Neural cell (in vitro differentiated cells): ENCODE measurements around the gene CACNB2. TPM values are rescaled to one million over a fixed set of nuclear protein-coding genes. Genes with fewer than 3 reads are reported as not detected.

Experiments used
- H2AFZ ChIP-seq: fragments of 200-600, 300-800 bp; sonication (generic), shearing (Covaris generic); 2 replicates; pipeline ENCODE4 v1.6.0; 2014; ENCODE audit warnings: low read depth, mild to moderate bottlenecking, antibody characterized with exemption, low read length, moderate library complexity
- H3F3A ChIP-seq: fragments of 200-600 bp; shearing (Covaris generic); 2 replicates; pipeline ENCODE4 v1.6.1; 2016; ENCODE audit warnings: mild to moderate bottlenecking, moderate library complexity, mixed read lengths, antibody characterized with exemption, low read length; ENCODE audit not compliant: insufficient read depth, poor library complexity, severe bottlenecking
- H3K27ac ChIP-seq: fragments of 200-600, 300-800 bp; sonication (generic), shearing (Covaris generic); 2 replicates; pipeline ENCODE4 v1.5.1; 2014; ENCODE audit warnings: mild to moderate bottlenecking, low read length, moderate library complexity
- H3K27me3 ChIP-seq: fragments of 300-800, 200-600 bp; sonication (generic), shearing (Covaris generic); 2 replicates; pipeline ENCODE4 v1.6.0; 2014; ENCODE audit warnings: mild to moderate bottlenecking, low read depth, low read length, moderate library complexity; ENCODE audit not compliant: insufficient read depth
- H3K36me3 ChIP-seq: fragments of 300-800, 200-600 bp; sonication (generic), shearing (Covaris generic); 2 replicates; pipeline ENCODE4 v1.5.1; 2014; ENCODE audit warnings: mild to moderate bottlenecking, antibody characterized with exemption, low read length, moderate library complexity; ENCODE audit not compliant: insufficient read depth
- H3K4me2 ChIP-seq: fragments of 300-800, 200-600 bp; sonication (generic), shearing (Covaris generic); 2 replicates; pipeline ENCODE4 v1.6.0; 2014; ENCODE audit warnings: mild to moderate bottlenecking, low read length
- H3K4me3 ChIP-seq: fragments of 300-800, 200-600 bp; sonication (generic), shearing (Covaris generic); 2 replicates; pipeline ENCODE4 v1.5.1; 2014; ENCODE audit warnings: mild to moderate bottlenecking, low read length, moderate library complexity
- H3K79me2 ChIP-seq: fragments of 200-600 bp; shearing (Covaris generic); replicated peaks from 2 replicates; pipeline ENCODE4 v1.6.0; 2014; ENCODE audit warnings: mild to moderate bottlenecking, low read length, moderate library complexity; ENCODE audit not compliant: insufficient read depth
- H3K9ac ChIP-seq: fragments of 300-800, 200-600 bp; sonication (generic), shearing (Covaris generic); 2 replicates; pipeline ENCODE4 v1.6.1; 2016; ENCODE audit warnings: mild to moderate bottlenecking, low read length, mixed read lengths
- H3K9me2 ChIP-seq: fragments of 200-600 bp; shearing (Covaris generic); 2 replicates; pipeline ENCODE4 v1.6.1; 2016; ENCODE audit warnings: mild to moderate bottlenecking, low read length, mixed read lengths; ENCODE audit not compliant: insufficient read depth
- H3K9me3 ChIP-seq: fragments of 200-600, 300-800 bp; sonication (generic), shearing (Covaris generic); 2 replicates; pipeline ENCODE4 v1.6.1; 2016; ENCODE audit warnings: mild to moderate bottlenecking, mixed run types, low read length, moderate library complexity, mixed read lengths
- H4K20me1 ChIP-seq: fragments of 200-600 bp; shearing (Covaris generic); 2 replicates; pipeline ENCODE4 v1.6.1; 2016; ENCODE audit warnings: mild to moderate bottlenecking, mixed run types; ENCODE audit not compliant: insufficient read depth
- CTCF ChIP-seq: fragments of 450-650 bp; IDR thresholded peaks from 2 replicates; pipeline ENCODE4 v1.5.1; 2014; ENCODE audit warnings: antibody characterized with exemption, mild to moderate bottlenecking, moderate library complexity; ENCODE audit not compliant: poor library complexity, severe bottlenecking
- EP300 ChIP-seq: fragments of 450-650 bp; conservative IDR thresholded peaks from 2 replicates; pipeline ENCODE4 v1.6.1; 2014; ENCODE audit warnings: antibody characterized with exemption, mild to moderate bottlenecking, moderate library complexity; ENCODE audit not compliant: poor library complexity, severe bottlenecking
- EZH2 ChIP-seq: fragments of 200-600, 300-800 bp; shearing (Covaris generic), sonication (generic); IDR thresholded peaks from 2 replicates; pipeline ENCODE4 v1.6.1; 2014; ENCODE audit warnings: antibody characterized with exemption, low read length, borderline replicate concordance, mild to moderate bottlenecking; ENCODE audit not compliant: insufficient read depth, poor library complexity, severe bottlenecking
- MXI1 ChIP-seq: fragments of 450-650 bp; conservative IDR thresholded peaks from 2 replicates; pipeline ENCODE4 v1.6.1; 2014; ENCODE audit warnings: antibody characterized with exemption, mild to moderate bottlenecking; ENCODE audit not compliant: poor library complexity, severe bottlenecking
- POLR2AphosphoS5 ChIP-seq: IDR thresholded peaks from 2 replicates; pipeline ENCODE4 v1.6.1; 2012
- RAD21 ChIP-seq: fragments of 450-650 bp; conservative IDR thresholded peaks from 2 replicates; pipeline ENCODE4 v1.6.1; 2014; ENCODE audit warnings: antibody characterized with exemption, mild to moderate bottlenecking, moderate library complexity
- REST ChIP-seq: IDR thresholded peaks from 2 replicates; pipeline ENCODE4 v1.6.1; 2012; ENCODE audit warnings: borderline replicate concordance
- SMC3 ChIP-seq: fragments of 450-650 bp; conservative IDR thresholded peaks from 2 replicates; pipeline ENCODE4 v1.6.1; 2014; ENCODE audit warnings: antibody characterized with exemption, mild to moderate bottlenecking, moderate library complexity; ENCODE audit not compliant: poor library complexity
- TAF1 ChIP-seq: IDR thresholded peaks from 2 replicates; pipeline ENCODE4 v1.6.1; 2012; ENCODE audit warnings: low read depth
- polyA plus RNA-seq: library from polyadenylated mRNA; depleted of rRNA; stranded (reverse); fragments of >200 nt; gene quantifications from 2 replicates; pipeline ENCODE4 v1.2.3, GENCODE V29; 2014

Gene CACNB2
- polyA plus RNA-seq, 1 donor from 2014 or later = 14.3 TPM

- no peaks in the 10 kb centered on the region for H3F3A ChIP-seq
- H3K9me3 ChIP-seq = no peaks in the 10 kb centered on the region
- H2AFZ ChIP-seq = no peak overlapping the region
- no peak overlapping the region for H3K9ac ChIP-seq
- no peaks in the 10 kb centered on the region for H3K36me3 ChIP-seq
- TF ChIP-seq EZH2 = no peak
- TF ChIP-seq TAF1 = no peak
- no peak for TF ChIP-seq SMC3
- TF ChIP-seq RAD21 = no peak
- TF ChIP-seq CTCF = no peak
- TF ChIP-seq POLR2AphosphoS5 = no peak
- TF ChIP-seq EP300 = no peak
- TF ChIP-seq MXI1 = no peak
- TF ChIP-seq REST = no peak
- H3K79me2 ChIP-seq = no peaks in the 10 kb centered on the region
- no peak overlapping the region for H3K4me3 ChIP-seq
- no peaks in the 10 kb centered on the region for H3K27me3 ChIP-seq
- H3K27ac ChIP-seq = no peak overlapping the region
- H3K4me2 ChIP-seq = no peak overlapping the region
- H4K20me1 ChIP-seq = no peaks in the 10 kb centered on the region
- no peaks in the 10 kb centered on the region for H3K9me2 ChIP-seq
Observed at GRCh38 chr10:18222866-18223265, 82.6 kb downstream of the CACNB2 start.

- no peak overlapping the region for H3K4me3 ChIP-seq
- no peak for TF ChIP-seq POLR2AphosphoS5
- no peak for TF ChIP-seq EP300
- TF ChIP-seq SMC3 = no peak
- TF ChIP-seq RAD21 = no peak
- TF ChIP-seq TAF1 = no peak
- TF ChIP-seq MXI1 = no peak
- no peak for TF ChIP-seq REST
- TF ChIP-seq EZH2 = no peak
- TF ChIP-seq CTCF = no peak
- H3K9me3 ChIP-seq = no peaks in the 10 kb centered on the region
- H3K27ac ChIP-seq = no peak overlapping the region
- H3K4me2 ChIP-seq = no peak overlapping the region
- H2AFZ ChIP-seq = no peak overlapping the region
- no peaks in the 10 kb centered on the region for H3K79me2 ChIP-seq
- H3K9me2 ChIP-seq = no peaks in the 10 kb centered on the region
- H3K27me3 ChIP-seq = no peaks in the 10 kb centered on the region
- no peaks in the 10 kb centered on the region for H3K36me3 ChIP-seq
- H3F3A ChIP-seq = no peaks in the 10 kb centered on the region
- H4K20me1 ChIP-seq = no peaks in the 10 kb centered on the region
- no peak overlapping the region for H3K9ac ChIP-seq
Observed at GRCh38 chr10:18223898-18224297, 83.7 kb downstream of the CACNB2 start.
